Measurements from ENCODE around the gene STARD13. TPM values are rescaled to one million over a fixed set of nuclear protein-coding genes. Genes with fewer than 3 reads are reported as not detected.

The STARD13 gene
- total RNA-seq, 1 donor, result 11.0 TPM

DNA sequence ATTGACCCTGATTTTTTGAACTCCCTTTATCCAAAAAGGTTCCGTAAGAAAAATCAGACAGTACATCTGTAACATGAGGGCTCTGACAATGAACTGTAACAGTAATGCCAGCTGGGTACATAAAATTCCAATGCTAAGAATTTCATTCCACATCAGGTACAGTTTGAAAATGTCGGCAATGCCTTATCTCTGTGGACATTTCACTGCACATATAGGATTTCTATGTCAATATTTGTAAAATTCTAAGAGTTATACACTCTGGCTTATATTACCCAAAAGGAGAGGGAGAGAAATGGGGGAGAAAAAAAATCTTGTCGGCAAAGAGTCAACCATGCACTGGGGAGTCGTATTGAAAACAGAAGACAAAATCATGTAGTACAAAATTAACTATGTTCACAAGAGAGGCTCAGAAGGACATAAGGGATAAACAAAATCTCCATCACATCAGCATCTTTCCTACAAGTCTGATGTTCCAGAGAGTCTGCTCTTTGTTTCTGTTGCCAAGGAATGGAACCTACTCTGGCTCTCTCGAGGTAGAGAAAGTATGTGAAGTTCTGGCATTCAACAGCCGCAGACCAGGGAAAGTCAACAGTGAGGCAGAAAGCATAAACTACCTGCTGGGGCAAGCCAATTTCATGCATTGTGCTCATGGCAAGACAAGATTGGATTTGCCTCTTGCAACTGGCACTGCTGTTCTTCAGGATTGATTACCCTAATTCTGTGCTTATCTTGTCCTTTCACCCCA, 72.4 kb downstream of the STARD13 start:
- TF ChIP-seq, protein P1, sequence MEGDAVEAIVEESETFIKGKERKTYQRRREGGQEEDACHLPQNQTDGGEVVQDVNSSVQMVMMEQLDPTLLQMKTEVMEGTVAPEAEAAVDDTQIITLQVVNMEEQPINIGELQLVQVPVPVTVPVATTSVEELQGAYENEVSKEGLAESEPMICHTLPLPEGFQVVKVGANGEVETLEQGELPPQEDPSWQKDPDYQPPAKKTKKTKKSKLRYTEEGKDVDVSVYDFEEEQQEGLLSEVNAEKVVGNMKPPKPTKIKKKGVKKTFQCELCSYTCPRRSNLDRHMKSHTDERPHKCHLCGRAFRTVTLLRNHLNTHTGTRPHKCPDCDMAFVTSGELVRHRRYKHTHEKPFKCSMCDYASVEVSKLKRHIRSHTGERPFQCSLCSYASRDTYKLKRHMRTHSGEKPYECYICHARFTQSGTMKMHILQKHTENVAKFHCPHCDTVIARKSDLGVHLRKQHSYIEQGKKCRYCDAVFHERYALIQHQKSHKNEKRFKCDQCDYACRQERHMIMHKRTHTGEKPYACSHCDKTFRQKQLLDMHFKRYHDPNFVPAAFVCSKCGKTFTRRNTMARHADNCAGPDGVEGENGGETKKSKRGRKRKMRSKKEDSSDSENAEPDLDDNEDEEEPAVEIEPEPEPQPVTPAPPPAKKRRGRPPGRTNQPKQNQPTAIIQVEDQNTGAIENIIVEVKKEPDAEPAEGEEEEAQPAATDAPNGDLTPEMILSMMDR (IDR thresholded peaks at IDR 0.05; ENCODE audit: insufficient read depth, low read length), result no peak
- peak overlapping the region; percentile 28 for H3K4me3 ChIP-seq (ENCODE audit: low read depth, low read length)
- no peak for DNase-seq (ENCODE audit: low read depth)

DNA sequence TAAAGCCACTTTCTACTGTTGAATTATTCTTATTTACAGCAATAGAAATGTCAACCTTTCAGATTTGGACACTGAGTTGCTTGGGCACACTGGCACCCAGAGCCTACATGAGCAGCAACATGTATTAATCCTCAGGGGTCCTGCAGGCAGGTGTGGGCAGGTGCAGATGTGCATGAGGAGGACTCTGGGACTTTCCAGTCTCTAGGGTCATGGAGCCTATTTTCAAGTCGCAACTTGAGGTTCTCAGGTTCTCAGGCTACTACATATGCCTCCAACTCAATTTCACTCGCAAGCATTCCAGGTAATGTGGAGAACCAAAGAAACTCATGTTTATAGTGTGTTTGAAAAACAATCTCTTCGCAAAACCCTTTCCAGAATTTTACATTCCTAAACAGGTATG, 73.2 kb downstream of the STARD13 start:
- H3K4me3 ChIP-seq (ENCODE audit: low read depth, low read length), result no peak overlapping the region
- DNase-seq (ENCODE audit: low read depth), result no peak
- TF ChIP-seq, protein P1 (IDR thresholded peaks at IDR 0.05; ENCODE audit: insufficient read depth, low read length), result no peak

- TF ChIP-seq, protein P1 (IDR thresholded peaks at IDR 0.05; ENCODE audit: insufficient read depth, low read length), result no peak
- DNase-seq (ENCODE audit: low read depth), result no peak
- no peak overlapping the region for H3K4me3 ChIP-seq (ENCODE audit: low read depth, low read length)
Observed at GRCh38 chr13:33210090-33210489, 75.5 kb downstream of the STARD13 start.

- H3K4me3 ChIP-seq (ENCODE audit: low read depth, low read length), result no peak overlapping the region
- DNase-seq (ENCODE audit: low read depth), result no peak
- TF ChIP-seq, protein P1 (IDR thresholded peaks at IDR 0.05; ENCODE audit: insufficient read depth, low read length), result no peak
Observed at GRCh38 chr13:33208290-33209220, 77.0 kb downstream of the STARD13 start.

DNA sequence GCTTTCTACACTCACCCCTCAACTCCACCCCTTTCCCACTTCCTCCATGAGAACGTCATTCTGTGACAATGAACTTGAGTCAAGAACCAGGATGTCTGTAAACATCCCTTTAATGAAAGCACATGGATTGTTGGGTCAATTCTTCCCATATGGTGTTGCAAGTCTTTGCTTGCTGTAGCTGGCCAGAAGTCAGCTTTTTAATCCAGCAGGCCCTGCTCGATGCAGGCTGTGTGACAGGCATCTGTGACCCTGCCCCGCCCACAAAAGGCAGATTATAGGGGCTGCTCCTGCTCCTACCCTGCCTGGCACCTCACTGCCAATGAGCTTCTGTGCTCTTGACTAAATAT, 78.0 kb downstream of the STARD13 start:
- TF ChIP-seq, protein P1 (IDR thresholded peaks at IDR 0.05; ENCODE audit: insufficient read depth, low read length), result no peak
- no peak overlapping the region for H3K4me3 ChIP-seq (ENCODE audit: low read depth, low read length)

DNA sequence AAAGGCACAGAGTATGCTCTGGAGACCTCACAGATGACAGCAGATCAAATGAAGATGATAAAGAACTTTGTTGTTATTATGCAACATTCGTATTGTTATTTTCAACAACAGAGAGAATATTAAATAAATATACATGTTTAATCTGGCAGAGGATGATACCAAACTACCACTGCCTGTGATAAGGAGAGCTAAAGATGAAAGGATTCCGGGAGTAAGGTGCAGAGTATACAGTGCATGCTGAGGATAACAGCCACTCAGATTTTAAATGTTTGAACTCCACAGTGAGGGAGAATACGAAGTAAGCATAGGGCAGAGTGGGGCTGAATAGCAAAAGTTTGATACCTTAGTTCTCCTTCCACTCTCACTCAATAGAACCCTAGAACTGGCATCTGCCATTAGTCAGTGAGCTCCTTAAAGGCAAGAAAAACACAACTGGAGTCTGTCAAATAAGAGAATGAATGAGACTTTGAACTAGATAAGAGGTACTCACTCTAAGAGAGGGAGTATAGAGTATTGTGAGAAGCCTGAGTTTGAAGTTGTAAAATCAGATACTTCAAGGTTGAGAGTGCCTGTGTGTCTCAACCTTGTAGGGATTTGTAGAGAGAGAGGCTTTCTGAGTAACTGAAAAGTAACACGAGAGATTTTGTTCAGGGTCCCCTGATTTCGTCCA, 78.5 kb downstream of the STARD13 start:
- no peak overlapping the region for H3K4me3 ChIP-seq (ENCODE audit: low read depth, low read length)
- DNase-seq (ENCODE audit: low read depth), result no peak
- TF ChIP-seq, protein P1 (IDR thresholded peaks at IDR 0.05; ENCODE audit: insufficient read depth, low read length), result no peak

More for the DNA sequence above, 78.0 kb downstream of the STARD13 start:
- DNase-seq (ENCODE audit: low read depth), result peak; percentile 90

Data from fibroblast of the aortic adventitia (primary cell).